ENCODE data around the gene EPHA3.

EPHA3 gene

DNA sequence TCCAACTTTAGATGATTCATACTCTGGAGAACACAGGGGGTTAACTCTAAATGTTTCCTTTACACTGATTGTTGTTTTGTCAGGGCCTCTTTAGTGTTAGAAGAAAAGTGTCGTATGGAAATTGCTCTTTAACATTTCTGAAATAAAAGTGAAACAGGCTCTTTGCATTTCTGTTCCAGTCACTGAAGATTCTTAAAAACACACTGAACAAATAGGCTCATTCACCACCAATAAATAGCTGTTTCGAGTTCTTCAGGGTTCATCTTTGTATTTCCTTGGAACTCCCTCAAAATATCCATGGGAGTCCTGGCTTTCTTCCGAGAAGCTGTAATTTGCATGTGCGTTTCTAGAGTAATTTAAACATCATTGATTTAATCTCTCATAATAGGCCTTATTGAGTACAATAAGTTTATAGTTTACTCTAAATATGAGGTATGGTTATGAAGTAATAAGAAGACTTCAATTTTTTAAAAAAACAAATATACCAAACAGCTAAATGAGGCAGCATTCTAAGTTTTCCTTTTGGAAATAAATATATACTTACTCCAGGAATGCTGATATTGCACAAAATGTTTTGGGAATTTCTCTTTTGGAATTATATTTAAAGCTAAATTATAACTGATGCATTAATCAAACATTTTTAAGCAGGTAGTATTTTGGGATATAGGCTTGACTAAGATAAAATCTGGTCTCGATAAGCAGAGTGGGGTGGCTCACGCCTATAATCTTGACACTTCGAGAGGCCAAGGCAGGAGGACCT, 327.4 kb downstream of the EPHA3 start:
- in situ Hi-C loops (cut with MboI; ENCODE audit: low sequenced_read_pairs), result no loop called here

DNA sequence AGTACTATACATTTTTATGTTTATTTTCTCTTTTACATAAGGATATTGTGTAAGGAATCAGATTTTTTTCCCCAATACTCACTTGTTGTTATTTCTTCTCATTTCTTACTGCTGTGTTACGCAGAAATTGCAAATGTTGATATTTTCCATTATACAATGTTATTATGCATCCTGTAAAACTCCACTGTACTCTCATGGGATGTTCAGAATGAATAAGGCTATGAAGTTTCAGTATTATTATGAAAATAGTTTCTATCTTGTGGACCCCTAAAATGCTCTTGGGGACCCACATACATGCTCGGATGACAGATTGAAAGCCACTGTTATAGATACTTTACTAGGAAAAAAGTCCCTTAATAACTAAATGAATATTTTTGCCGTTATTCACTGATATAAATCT, 329.4 kb downstream of the EPHA3 start:
- in situ Hi-C loops (cut with MboI; ENCODE audit: low sequenced_read_pairs), result no loop called here

DNA sequence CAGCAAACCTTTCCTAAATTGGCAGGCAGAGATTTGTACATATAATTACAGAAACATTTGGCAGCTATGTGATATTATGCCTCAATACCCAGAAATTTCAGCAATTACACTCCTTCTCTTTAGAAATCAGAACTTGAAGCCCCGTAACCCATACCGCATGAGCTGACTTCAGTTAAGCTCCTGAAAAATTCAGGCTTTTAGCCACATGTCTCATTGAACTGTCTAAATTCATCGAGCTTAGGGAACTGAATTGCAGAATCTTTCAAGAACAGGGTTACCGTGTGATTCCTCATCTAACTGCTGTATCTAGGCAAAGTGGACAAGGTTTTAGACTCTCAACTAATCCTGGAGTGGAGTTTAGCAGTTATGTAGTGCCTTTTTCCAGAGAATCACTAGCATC, 333.0 kb downstream of the EPHA3 start:
- in situ Hi-C loops (cut with MboI; ENCODE audit: low sequenced_read_pairs), result no loop called here

DNA sequence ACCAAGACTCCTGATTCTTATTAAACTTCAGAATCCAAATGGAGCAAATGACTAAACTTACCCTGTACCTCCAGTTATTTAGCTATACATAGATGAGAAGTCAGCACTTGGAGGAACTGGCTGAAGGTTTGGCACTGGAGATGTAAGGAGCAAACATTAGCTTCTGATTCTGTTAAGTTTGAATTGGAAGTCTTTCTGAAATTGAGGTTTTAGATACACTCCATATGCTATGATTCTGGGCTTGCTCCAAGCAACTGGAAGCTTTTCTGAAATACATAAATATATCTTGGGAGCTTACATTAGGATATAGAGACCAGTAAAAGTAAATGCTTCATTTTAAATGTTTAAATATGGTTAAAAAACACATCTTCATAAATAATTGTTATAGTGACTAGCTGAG, 333.7 kb downstream of the EPHA3 start:
- in situ Hi-C loops (cut with MboI; ENCODE audit: low sequenced_read_pairs), result no loop called here

DNA sequence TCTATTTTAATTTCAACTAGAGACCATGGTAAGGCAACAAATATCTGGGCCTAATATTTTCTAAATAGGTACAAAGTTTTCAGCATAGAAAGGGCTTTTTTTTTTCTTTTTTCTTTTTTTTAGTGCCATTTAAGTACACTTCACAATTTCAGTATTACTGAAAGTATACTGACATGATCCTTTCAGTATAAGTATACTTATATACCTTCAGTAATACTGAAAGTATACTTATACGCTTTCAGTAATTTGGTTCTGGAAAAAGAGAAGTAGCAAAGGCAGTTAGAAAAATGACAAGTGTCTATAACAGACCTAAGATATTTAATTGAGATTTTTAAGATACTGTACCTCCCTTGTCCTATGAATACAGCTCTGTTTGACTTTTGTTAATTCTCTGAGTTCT, 339.2 kb downstream of the EPHA3 start:
- in situ Hi-C loops (cut with MboI; ENCODE audit: low sequenced_read_pairs), result no loop called here

DNA sequence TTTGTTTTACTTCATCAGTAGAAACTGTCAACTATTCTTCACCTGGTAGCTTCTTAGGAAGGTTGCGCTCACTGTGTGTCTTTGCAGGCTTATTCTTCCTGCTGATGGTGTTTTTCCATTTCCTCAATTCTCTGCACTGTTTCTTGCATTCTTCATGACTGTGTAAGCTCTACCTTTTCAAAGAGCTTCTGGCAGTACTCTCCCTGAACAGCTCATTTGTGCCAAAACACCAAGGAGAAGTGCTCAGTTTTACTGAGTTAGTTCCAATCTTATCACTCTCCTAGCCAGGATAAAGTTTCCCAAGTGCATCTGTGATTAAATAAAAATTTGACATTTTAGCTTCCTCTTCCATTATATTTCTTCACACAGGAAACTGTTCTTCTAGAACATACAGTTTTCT, 339.8 kb downstream of the EPHA3 start:
- in situ Hi-C loops (cut with MboI; ENCODE audit: low sequenced_read_pairs), result no loop called here

DNA sequence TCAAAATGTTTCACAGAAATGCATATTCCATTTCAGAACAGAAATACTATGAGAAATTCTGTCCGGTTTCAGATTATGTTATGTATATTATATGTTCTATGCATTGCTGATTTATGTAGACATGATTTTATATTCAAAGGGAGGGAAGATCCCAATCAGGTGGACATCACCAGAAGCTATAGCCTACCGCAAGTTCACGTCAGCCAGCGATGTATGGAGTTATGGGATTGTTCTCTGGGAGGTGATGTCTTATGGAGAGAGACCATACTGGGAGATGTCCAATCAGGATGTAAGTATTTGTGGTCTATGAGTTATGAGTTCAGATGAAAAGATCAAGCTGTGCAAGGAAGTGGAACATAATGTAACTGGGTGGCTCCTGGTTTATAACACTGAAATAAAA, 341.7 kb downstream of the EPHA3 start:
- in situ Hi-C loops (cut with MboI; ENCODE audit: low sequenced_read_pairs), result no loop called here

DNA sequence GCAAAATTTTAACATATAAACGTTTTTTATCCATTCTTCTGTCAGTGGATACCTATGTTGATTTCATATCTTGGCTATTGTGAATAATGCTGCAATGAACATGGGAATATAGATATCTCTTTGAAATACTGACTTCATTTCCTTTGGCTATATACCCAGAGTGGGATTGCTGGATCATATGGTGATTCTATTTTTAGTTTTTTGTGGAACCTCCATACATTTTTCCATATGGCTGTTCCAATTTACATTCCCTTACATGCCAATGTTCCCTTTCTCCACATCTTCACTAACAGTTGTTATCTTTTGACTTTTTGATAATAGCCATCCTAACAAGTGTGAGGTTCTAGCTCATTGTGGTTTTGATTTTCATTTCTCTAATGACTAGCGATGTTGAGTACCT, 344.6 kb downstream of the EPHA3 start:
- in situ Hi-C loops (cut with MboI; ENCODE audit: low sequenced_read_pairs), result no loop called here

DNA sequence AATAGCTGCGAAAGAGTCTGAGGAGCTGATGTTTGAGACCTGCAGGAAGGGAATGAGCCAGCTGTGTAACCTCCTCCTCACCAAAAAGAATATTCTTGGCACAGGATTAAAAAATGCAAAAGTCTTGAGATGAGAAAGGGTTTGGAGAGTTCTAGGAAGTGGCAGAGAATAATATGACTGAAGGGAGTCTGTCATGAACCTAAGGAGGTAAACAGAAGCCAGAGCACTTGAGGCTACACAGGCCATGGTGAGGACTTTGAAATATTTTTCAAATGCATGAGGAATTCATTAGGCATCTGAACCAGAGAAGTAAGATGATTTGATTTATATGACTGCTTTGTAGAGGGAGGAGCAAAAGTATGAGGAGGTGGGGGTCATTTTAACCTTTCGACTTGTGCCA, 347.8 kb downstream of the EPHA3 start:
- in situ Hi-C loops (cut with MboI; ENCODE audit: low sequenced_read_pairs), result no loop called here

DNA sequence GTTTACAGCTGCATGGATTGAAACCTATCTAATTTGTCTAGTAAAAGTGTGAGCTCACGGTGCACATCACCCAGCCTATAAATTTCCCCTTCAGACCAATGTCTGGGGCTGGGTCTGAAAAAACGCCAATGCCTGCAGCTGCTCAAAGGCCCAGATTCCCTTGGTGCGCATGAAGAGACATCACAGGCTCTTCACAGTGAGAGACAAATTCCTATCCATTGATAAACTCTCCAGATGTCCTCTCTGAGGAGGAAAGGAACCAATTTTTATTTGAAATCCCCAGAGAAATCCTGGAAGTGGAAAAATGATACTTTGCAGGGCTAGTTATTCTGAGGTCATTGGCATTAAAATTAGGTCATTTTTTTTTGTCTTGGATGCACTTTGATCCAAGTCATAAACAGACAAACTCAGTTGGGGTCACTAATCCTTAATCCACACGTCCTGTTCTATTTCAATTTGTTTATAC, 360.5 kb downstream of the EPHA3 start:
- in situ Hi-C loops (cut with MboI; ENCODE audit: low sequenced_read_pairs), result no loop called here

DNA sequence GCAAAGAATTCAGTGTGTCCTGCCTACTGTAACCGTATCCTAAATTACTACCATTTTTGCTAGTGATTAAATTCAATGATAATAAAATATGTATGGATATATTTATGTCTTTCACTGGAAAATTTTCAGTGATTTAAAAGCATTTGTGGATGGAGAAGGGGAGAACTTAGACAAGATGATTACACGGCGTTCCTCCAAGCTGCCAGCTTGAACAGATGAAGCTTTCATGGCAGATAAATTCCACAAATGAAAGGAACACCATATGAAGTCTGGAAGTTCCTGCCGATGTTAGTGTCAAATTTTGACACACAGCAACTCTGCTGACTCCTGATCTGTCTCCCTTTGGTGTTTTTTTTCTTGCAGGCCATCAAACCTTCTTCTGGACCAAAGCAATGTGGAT, 364.7 kb downstream of the EPHA3 start:
- in situ Hi-C loops (cut with MboI; ENCODE audit: low sequenced_read_pairs), result no loop called here

DNA sequence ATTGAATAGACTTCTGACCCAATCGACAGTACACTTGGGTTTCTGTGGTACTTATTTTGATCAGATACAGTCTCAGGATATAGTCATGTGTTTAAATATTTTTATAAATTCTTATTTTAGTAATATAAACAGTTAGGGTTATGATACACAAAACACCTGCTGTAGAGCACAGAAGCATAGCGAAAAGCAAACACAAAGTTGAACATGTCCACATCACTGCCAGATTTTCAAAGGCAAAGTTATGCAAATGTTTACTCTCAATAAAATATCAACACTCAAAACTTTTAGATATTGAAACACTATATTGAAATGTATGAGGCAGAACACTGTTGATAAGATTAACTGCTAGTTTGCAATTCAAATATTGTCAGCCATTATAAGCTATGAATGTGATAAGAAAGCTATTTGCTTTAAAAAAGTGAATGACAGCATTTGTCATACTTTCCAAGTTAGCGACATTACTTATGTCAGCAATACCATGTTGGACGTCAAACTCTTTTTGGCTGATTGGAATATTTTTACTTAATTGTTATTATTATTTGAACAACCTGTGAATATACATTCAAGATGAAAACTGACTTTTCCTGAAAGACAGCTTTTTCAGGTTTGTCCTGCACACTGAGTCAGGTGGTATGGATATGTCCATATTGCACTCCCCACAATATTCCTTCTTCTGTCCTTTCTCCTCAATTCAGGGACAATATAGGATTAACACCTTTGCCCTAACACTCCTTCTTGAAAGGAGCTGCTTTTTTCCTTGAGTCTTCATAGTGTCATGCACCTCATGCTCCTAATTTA, 367.1 kb downstream of the EPHA3 start:
- in situ Hi-C loops (cut with MboI; ENCODE audit: low sequenced_read_pairs), result no loop called here

DNA sequence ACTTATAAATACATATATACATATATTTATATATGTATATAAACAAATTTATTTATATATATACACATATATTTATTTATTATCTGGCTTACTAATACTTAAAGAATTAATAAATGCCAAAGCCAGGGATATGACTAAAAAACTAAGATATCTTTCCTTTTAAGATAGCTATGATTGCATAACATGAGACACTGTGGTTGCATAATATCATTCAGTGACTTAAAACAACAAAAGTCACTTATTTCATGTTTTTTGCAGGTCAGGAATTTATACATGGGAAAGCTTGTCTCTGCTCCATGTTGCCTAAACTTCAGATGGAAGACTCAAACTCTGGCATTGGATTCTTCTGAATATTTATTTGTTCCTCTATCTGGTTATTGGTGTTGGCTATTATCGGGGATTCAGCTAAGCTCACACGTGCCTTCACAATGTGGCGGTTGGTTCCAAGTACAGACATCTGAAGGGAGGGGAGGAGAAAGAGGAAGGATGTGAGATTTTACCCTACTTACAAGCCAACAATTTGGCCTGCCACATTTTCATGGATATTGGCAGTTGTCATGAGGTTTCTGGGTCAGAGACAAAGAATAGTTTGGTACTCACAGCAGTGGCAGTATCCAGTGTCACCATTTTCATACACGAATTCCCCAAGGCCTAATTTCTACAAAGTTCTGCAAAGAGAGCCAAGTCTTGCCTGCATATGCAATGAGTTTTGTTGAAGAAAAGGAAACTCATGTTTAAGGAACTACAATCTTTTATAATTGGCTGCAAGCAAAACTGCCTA, 381.6 kb downstream of the EPHA3 start:
- in situ Hi-C loops (cut with MboI; ENCODE audit: low sequenced_read_pairs), result no loop called here

DNA sequence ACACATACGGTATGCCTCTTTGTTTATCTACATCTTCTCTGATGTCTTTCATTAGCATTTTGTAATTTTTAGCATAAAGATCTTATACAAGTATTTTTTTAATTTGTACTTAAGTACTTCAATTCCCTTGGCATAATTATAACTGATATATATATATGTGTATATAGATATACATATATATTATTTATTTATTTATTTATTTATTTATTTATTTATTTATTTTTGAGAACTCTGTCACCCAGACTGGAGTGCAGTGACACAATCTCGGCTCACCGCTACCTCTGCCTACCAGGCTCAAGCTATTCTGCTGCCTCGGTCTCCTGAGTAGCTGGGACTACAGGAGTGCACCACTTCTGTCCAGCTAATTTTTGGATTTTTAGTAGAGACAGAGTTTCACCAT, 382.7 kb downstream of the EPHA3 start:
- in situ Hi-C loops (cut with MboI; ENCODE audit: low sequenced_read_pairs), result no loop called here

DNA sequence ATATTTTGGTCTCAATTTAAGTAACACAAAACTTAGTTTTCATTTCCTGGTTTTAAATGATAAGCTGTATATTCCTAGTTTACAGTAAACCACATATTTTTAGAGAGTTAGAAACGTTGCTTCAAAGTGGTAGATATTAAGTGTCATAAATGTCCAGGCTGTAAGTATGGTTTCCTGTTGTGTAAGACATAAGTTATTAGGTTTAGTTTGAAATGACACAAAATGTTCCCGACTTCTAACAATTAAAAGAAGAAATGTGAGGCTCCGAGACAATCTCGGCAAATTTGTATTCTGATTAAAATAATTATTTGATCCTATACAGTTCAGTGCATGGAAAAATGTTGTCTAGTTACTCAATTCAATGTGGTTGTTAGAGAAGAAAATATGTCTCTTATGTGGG, 387.3 kb downstream of the EPHA3 start:
- in situ Hi-C loops (cut with MboI; ENCODE audit: low sequenced_read_pairs), result no loop called here

DNA sequence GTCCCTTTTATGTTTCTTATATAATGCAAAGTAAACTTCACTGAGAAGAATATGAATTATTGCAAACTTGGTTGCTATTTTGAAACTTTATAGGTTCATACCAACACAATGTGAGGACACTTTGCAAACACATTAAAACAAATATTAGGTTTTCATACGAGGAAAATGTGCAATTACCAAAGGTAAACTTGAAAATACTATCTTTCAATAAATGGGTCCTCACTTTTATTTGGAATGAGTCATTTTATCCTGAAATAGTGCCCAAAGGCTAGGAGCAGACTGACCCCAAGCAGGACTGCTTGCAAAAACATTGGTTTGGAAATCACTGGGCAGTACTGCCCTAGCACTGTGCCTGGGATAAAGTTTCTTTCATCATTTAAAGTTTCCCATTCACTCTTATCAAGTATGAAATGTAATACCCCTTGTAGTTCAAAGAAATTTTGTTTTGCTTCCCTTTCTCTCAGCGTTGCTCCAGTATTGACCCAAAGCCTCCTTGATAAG, 396.5 kb downstream of the EPHA3 start:
- in situ Hi-C loops (cut with MboI; ENCODE audit: low sequenced_read_pairs), result no loop called here

DNA sequence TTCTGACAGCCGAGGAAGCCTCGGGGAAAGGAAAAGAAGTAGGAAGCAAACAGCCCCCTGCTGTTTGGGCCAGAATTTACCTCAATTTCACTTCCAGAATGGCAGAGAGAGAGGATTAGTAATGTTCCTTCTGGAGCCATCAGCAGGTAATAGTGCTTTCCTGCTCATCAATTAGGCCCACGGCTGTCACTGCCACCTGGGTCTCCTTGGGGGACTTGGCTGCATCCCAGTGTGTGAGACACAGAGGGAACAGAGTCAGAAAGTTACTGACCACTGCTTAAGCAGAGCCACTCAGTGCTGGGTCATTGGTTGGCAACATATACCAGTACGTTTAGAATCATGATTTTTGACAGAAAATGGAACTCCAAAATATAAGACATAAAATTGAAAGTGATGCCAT, 397.0 kb downstream of the EPHA3 start:
- in situ Hi-C loops (cut with MboI; ENCODE audit: low sequenced_read_pairs), result no loop called here

DNA sequence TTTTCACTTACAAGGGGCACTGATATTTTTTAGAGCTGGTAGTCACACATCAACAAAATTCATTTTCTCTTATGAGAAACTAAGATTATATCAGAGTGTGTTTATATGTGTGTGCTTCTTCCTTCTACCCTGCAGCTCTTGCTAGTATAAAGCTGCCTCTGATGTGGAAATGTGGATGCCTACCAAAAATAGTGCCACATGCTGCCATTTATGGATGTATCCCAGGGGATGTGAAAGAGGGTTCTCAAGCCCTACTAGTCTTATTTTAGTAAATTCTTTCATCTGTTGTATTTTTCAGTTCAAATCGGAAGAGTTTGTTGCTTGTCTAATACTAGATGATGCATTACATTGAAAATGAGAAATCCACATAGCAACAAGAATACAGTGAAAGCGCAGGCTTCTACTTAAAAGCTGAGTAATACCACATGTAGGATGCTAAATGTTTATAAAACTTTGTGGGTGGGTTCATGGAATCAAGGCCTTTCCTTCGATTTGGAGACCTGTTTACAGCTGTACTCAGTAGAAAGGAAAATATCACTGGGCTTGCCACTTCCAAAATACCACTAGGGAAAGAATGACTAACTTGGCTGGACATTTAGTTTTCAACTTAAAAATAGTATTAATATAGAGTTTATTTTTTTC, 399.2 kb downstream of the EPHA3 start:
- in situ Hi-C loops (cut with MboI; ENCODE audit: low sequenced_read_pairs), result no loop called here

DNA sequence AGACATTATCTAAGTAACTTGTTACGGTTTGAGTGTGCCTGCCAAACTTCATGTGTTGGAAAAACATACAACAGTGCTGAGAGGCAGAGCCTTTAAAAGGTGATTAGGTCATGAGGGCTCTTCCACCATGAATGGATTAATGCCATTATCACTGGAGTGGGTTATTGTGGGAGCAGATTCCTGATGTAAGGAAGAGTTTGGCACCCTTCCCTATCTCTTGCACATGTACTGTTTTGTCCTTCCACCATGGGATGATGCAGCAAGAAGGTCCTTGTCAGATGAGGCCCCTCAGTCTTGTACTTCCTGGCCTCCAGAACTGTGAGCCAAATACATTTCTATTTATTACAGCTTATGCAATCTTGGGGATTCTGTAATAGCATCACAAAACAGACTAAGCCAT, 413.9 kb downstream of the EPHA3 start:
- in situ Hi-C loops (cut with MboI; ENCODE audit: low sequenced_read_pairs), result no loop called here

DNA sequence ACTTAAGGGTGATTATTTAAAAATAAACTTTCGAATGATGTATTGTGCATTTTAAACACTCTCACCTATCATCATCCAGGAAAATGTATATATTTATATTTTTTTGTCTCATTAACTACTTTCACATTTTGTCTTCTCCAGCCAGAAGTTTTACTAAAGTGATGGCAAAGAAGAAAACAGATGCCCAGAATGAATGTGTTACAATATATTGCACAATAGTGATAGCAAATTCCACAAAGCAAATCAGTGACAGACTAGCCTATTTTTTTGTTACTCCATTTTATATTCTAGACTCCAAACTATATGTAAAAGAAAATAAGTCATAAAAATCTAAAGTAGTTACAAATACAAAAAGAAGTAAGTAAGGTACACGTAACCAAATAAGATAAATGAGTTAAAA, 414.7 kb downstream of the EPHA3 start:
- in situ Hi-C loops (cut with MboI; ENCODE audit: low sequenced_read_pairs), result no loop called here

DNA sequence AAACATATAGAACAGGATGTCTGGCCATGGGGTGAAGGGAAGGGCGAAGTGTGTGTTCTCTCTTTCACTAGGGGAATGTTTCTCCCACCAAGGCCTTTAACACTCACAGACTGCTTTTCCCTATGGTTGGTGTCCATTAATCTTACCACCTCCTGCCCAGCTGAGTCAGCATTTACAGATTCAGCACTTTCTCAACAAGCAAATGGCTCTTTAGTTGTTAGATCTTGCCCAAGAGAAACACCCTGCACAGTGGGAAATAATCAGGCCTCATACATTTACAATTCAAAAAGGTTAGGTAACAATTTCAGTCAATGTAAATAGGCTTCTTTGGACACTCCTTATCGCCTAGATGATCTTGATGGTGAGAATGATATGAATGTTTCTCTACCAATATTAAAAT, 418.2 kb downstream of the EPHA3 start:
- in situ Hi-C loops (cut with MboI; ENCODE audit: low sequenced_read_pairs), result no loop called here
